SIG-M5 treated with dmso at 0.1 percent for 504 hours (cell line): ENCODE results near the gene CHMP4B.

Source experiments
- DNase-seq: peaks from one replicate; lab custom pipeline; 2025; ENCODE audit not compliant: unreplicated experiment; lab: John Stamatoyannopoulos, UW

The CHMP4B gene

GRCh38 chr20:33890557-33890956 is 79.4 kb downstream of the CHMP4B start:
- DNase-seq: no peak

- DNase-seq: no peak
Observed at GRCh38 chr20:33893314-33893713, 82.2 kb downstream of the CHMP4B start.

- DNase-seq: no peak
Observed at GRCh38 chr20:33894798-33895197, 83.7 kb downstream of the CHMP4B start.

GRCh38 chr20:33896509-33896908 is 85.4 kb downstream of the CHMP4B start:
- no peak for DNase-seq

- DNase-seq: no peak
Observed at GRCh38 chr20:33897313-33897912, 86.3 kb downstream of the CHMP4B start.

GRCh38 chr20:33899106-33899505 is 88.0 kb downstream of the CHMP4B start:
- no peak for DNase-seq

GRCh38 chr20:33900521-33901131 is 89.5 kb downstream of the CHMP4B start:
- DNase-seq: no peak

- DNase-seq: no peak
Observed at GRCh38 chr20:33901132-33901523, 90.0 kb downstream of the CHMP4B start.

GRCh38 chr20:33902011-33902410 is 90.9 kb downstream of the CHMP4B start:
- DNase-seq: no peak
